HepG2 (cell line): ENCODE data around the gene SYNE1. TPM values are rescaled to one million over a fixed set of nuclear protein-coding genes. Genes with fewer than 3 reads are reported as not detected.

Experiments used
- ARNTL ChIP-seq: sonication (generic); formaldehyde crosslinking; IDR thresholded peaks from 2 replicates; pipeline ENCODE4 v1.4.0; 2020; ENCODE audit warnings: mild to moderate bottlenecking, missing genetic modification reagents
- ETV5 ChIP-seq: IDR thresholded peaks from 2 replicates; pipeline ENCODE4 v1.6.1; 2018; ENCODE audit warnings: missing biosample characterization, missing genetic modification reagents, inconsistent platforms, borderline replicate concordance
- FOSL2 ChIP-seq: sonication (generic); formaldehyde crosslinking; IDR thresholded peaks from 2 replicates; pipeline ENCODE4 v1.4.0; 2020; ENCODE audit warnings: missing genetic modification reagents
- GLMP ChIP-seq: sonication (generic); formaldehyde crosslinking; IDR thresholded peaks from 2 replicates; pipeline ENCODE4 v1.9.0; 2021; ENCODE audit warnings: missing genetic modification reagents, mild to moderate bottlenecking, borderline replicate concordance
- GTF3A ChIP-seq: sonication (generic); formaldehyde crosslinking; conservative IDR thresholded peaks from 2 replicates; pipeline ENCODE4 v1.4.0; 2020; ENCODE audit warnings: mild to moderate bottlenecking, missing genetic modification reagents
- HNF4A ChIP-seq: sonication (generic); formaldehyde crosslinking; IDR thresholded peaks from 2 replicates; pipeline ENCODE4 v1.4.0; 2020; ENCODE audit warnings: missing genetic modification reagents
- JUN ChIP-seq: sonication (generic); formaldehyde crosslinking; IDR thresholded peaks from 2 replicates; pipeline ENCODE4 v1.4.0; 2020; ENCODE audit warnings: mild to moderate bottlenecking, missing genetic modification reagents
- MATR3 ChIP-seq: sonication (generic); formaldehyde crosslinking; IDR thresholded peaks from 2 replicates; pipeline ENCODE4 v1.4.0; 2020; ENCODE audit warnings: missing genetic modification reagents
- MTA1 ChIP-seq: sonication (generic); formaldehyde crosslinking; IDR thresholded peaks from 2 replicates; pipeline ENCODE4 v1.4.0; 2020; ENCODE audit warnings: missing genetic modification reagents, mild to moderate bottlenecking, borderline replicate concordance
- MYNN ChIP-seq: sonication (generic); formaldehyde crosslinking; IDR thresholded peaks from 2 replicates; pipeline ENCODE4 v1.4.0; 2020; ENCODE audit warnings: mild to moderate bottlenecking, low read depth, missing genetic modification reagents
- NFE2L1 ChIP-seq: sonication (generic); formaldehyde crosslinking; IDR thresholded peaks from 2 replicates; pipeline ENCODE4 v1.4.0; 2020; ENCODE audit warnings: missing genetic modification reagents, mild to moderate bottlenecking, borderline replicate concordance
- NFKBIZ ChIP-seq: IDR thresholded peaks from 2 replicates; pipeline ENCODE4 v1.6.1; 2018; ENCODE audit warnings: missing genetic modification reagents, missing compliant biosample characterization
- NKX3-1 ChIP-seq: sonication (generic); formaldehyde crosslinking; IDR thresholded peaks from 2 replicates; pipeline ENCODE4 v1.5.0; 2020; ENCODE audit warnings: missing genetic modification reagents
- SETDB1 ChIP-seq: sonication (generic); formaldehyde crosslinking; IDR thresholded peaks from 2 replicates; pipeline ENCODE4 v1.5.1; 2020; ENCODE audit warnings: missing genetic modification reagents, mild to moderate bottlenecking, borderline replicate concordance
- SNAI1 ChIP-seq: sonication (generic); formaldehyde crosslinking; IDR thresholded peaks from 2 replicates; pipeline ENCODE4 v1.5.0; 2020; ENCODE audit warnings: mild to moderate bottlenecking, missing genetic modification reagents, borderline replicate concordance
- SRSF9 ChIP-seq: fragments of 200-400 bp; formaldehyde crosslinking; IDR thresholded peaks from 2 replicates; pipeline ENCODE4 v1.6.1; 2018; ENCODE audit warnings: borderline replicate concordance, mild to moderate bottlenecking, low read depth, low read length; ENCODE audit not compliant: insufficient read depth, poor library complexity, severe bottlenecking
- TAF1 ChIP-seq: sonication (generic); formaldehyde crosslinking; IDR thresholded peaks from 2 replicates; pipeline ENCODE4 v1.4.0; 2020; ENCODE audit warnings: missing genetic modification reagents
- TBL1XR1 ChIP-seq: fragments of 150-350 bp; IDR thresholded peaks from 2 replicates; pipeline ENCODE4 v1.6.1; 2014; ENCODE audit warnings: borderline replicate concordance, low read length; ENCODE audit not compliant: partially characterized antibody
- TEAD2 ChIP-seq: sonication (generic); formaldehyde crosslinking; IDR thresholded peaks from 2 replicates; pipeline ENCODE4 v1.9.0; 2021; ENCODE audit warnings: missing genetic modification reagents
- YEATS4 ChIP-seq: sonication (generic); formaldehyde crosslinking; IDR thresholded peaks from 2 replicates; pipeline ENCODE4 v1.4.0; 2020; ENCODE audit warnings: missing genetic modification reagents, borderline replicate concordance
- ZBTB8A ChIP-seq: sonication (generic); formaldehyde crosslinking; IDR thresholded peaks from 2 replicates; pipeline ENCODE4 v1.4.0; 2020; ENCODE audit warnings: mild to moderate bottlenecking, low read depth, missing genetic modification reagents, borderline replicate concordance
- ZNF292 ChIP-seq: sonication (generic); formaldehyde crosslinking; IDR thresholded peaks from 2 replicates; pipeline ENCODE4 v1.8.1; 2022; ENCODE audit warnings: mild to moderate bottlenecking, low read depth, missing genetic modification reagents, borderline replicate concordance
- ZNF33A ChIP-seq: sonication (generic); formaldehyde crosslinking; IDR thresholded peaks from 2 replicates; pipeline ENCODE4 v1.5.1; 2020; ENCODE audit warnings: missing genetic modification reagents, mild to moderate bottlenecking, moderate library complexity, borderline replicate concordance
- ZNF44 ChIP-seq: sonication (generic); formaldehyde crosslinking; IDR thresholded peaks from 2 replicates; pipeline ENCODE4 v1.5.1; 2020; ENCODE audit warnings: mild to moderate bottlenecking, missing genetic modification reagents
- ZNF629 ChIP-seq: sonication (generic); formaldehyde crosslinking; conservative IDR thresholded peaks from 2 replicates; pipeline ENCODE4 v1.5.0; 2020; ENCODE audit warnings: missing genetic modification reagents
- ZNF724P ChIP-seq: sonication (generic); formaldehyde crosslinking; IDR thresholded peaks from 2 replicates; pipeline ENCODE4 v1.8.0; 2022; ENCODE audit warnings: missing genetic modification reagents, borderline replicate concordance
- ZNF772 ChIP-seq: sonication (generic); formaldehyde crosslinking; IDR thresholded peaks from 2 replicates; pipeline ENCODE4 v1.5.0; 2020; ENCODE audit warnings: mild to moderate bottlenecking, missing genetic modification reagents
- ZSCAN21 ChIP-seq: sonication (generic); formaldehyde crosslinking; IDR thresholded peaks from 2 replicates; pipeline ENCODE4 v1.8.0; 2022; ENCODE audit warnings: mild to moderate bottlenecking, missing genetic modification reagents, moderate library complexity, borderline replicate concordance
- ZUFSP ChIP-seq: sonication (generic); formaldehyde crosslinking; IDR thresholded peaks from 2 replicates; pipeline ENCODE4 v1.9.0; 2021; ENCODE audit warnings: missing genetic modification reagents, mild to moderate bottlenecking, borderline replicate concordance
- polyA plus RNA-seq, 8 experiments: library from polyadenylated mRNA; depleted of rRNA in 3 of 8; stranded (reverse) in 7 of 8; unstranded in 1 of 8; fragments of >200 nt; fragmentation: Illumina TruSeq in 4 of 8; extraction: Trizol in 4 of 8; gene quantifications; 2 replicates each; pipeline versions ENCODE4 v1.2.1 to v1.2.3, GENCODE V29; 2011 to 2016; ENCODE audit warnings: low read depth in 4 of 8, missing spikeins in 1 of 8, mixed read lengths in 1 of 8; ENCODE audit not compliant: insufficient read depth in 1 of 8
- total RNA-seq, 5 experiments: library from RNA; depleted of rRNA; stranded (reverse); fragments of >200 nt; fragmentation: Illumina TruSeq; extraction: Trizol; gene quantifications; 2 replicates each; pipeline ENCODE4 v1.2.3, GENCODE V29; 2016; ENCODE audit warnings: low read depth in 1 of 5

The SYNE1 gene
- total and polyA plus RNA-seq, 2 of the 13 experiments (the other 11 are each of a cell fraction or from before 2014, with no cell fraction given): 5.5 to 15.9 TPM

GRCh38 chr6:152277826-152278329, 359.3 kb downstream of the SYNE1 start (continued):
- TF ChIP-seq ZUFSP: no peak
- TF ChIP-seq YEATS4: peak; percentile 57; the same call in 1 of the 2 replicates
- no peak for TF ChIP-seq TEAD2
- no peak for TF ChIP-seq ZNF772 (CRISPR knock-in tag)
- TF ChIP-seq SRSF9: no peak
- no peak for TF ChIP-seq MYNN (CRISPR knock-in tag)
- TF ChIP-seq MTA1 (CRISPR knock-in tag): peak; percentile 94
- no peak for TF ChIP-seq NFE2L1 (CRISPR knock-in tag)
- TF ChIP-seq TBL1XR1: no peak
- no peak for TF ChIP-seq ZBTB8A (CRISPR knock-in tag)
- TF ChIP-seq TAF1 (CRISPR knock-in tag): no peak
- peak; percentile 73 for TF ChIP-seq FOSL2 (CRISPR knock-in tag)
- TF ChIP-seq ARNTL (CRISPR knock-in tag): peak; percentile 70
- no peak for TF ChIP-seq GTF3A
- no peak for TF ChIP-seq GLMP
- no peak; the same call in 1 of the 2 replicates for TF ChIP-seq ZNF724P (CRISPR knock-in tag)
- TF ChIP-seq ZSCAN21: peak; percentile 45; the same call in 1 of the 2 replicates
- TF ChIP-seq SNAI1: no peak; the same call in 1 of the 2 replicates
- TF ChIP-seq ZNF292: peak; percentile 96
- TF ChIP-seq JUN (CRISPR knock-in tag): 0 out of 2 replicates have a peak, but pooled peaks have one; percentile 57
- TF ChIP-seq NKX3-1 (CRISPR knock-in tag): no peak
- peak; percentile 14; the same call in 1 of the 2 replicates for TF ChIP-seq ETV5 (CRISPR knock-in tag)
- no peak for TF ChIP-seq SETDB1 (CRISPR knock-in tag)
- no peak for TF ChIP-seq NFKBIZ
- peak; percentile 90; the same call in 1 of the 2 replicates for TF ChIP-seq HNF4A (CRISPR knock-in tag)
- TF ChIP-seq ZNF33A (CRISPR knock-in tag): no peak
- TF ChIP-seq ZNF44 (CRISPR knock-in tag): no peak; the same call in 1 of the 2 replicates
- no peak; the same call in 1 of the 2 replicates for TF ChIP-seq ZNF629 (CRISPR knock-in tag)
- TF ChIP-seq MATR3: no peak
